ENCODE data around the gene ZMYM1.

Gene ZMYM1

GRCh38 chr1:35036621-35037020 is 42.6 kb upstream of the ZMYM1 start:
- DNase-seq (ENCODE audit: insufficient read length, low spot score) (no peak), FAIRE-seq (no peak)
- TF ChIP-seq CTCF (IDR thresholded peaks at IDR 0.05; ENCODE audit: insufficient read depth, missing control alignments): no peak

- TF ChIP-seq CTCF (IDR thresholded peaks at IDR 0.05; ENCODE audit: insufficient read depth, missing control alignments): no peak
- DNase-seq (ENCODE audit: insufficient read length, low spot score) (no peak), FAIRE-seq (no peak)
These were observed 42.0 kb upstream of the ZMYM1 start for GRCh38 chr1:35037206-35037605.

- no peak for TF ChIP-seq CTCF (IDR thresholded peaks at IDR 0.05; ENCODE audit: insufficient read depth, missing control alignments)
- FAIRE-seq (no peak), DNase-seq (ENCODE audit: insufficient read length, low spot score) (no peak)
These were observed 40.5 kb upstream of the ZMYM1 start for GRCh38 chr1:35038723-35039122.

- DNase-seq (ENCODE audit: insufficient read length, low spot score) (no peak), FAIRE-seq (no peak)
- TF ChIP-seq CTCF (IDR thresholded peaks at IDR 0.05; ENCODE audit: insufficient read depth, missing control alignments): no peak
These were observed 35.7 kb upstream of the ZMYM1 start for GRCh38 chr1:35043498-35043897.

GRCh38 chr1:35044431-35044830 is 34.8 kb upstream of the ZMYM1 start:
- DNase-seq (ENCODE audit: insufficient read length, low spot score) (no peak), FAIRE-seq (no peak)
- no peak for TF ChIP-seq CTCF (IDR thresholded peaks at IDR 0.05; ENCODE audit: insufficient read depth, missing control alignments)

- FAIRE-seq (no peak), DNase-seq (ENCODE audit: insufficient read length, low spot score) (no peak)
- TF ChIP-seq CTCF (IDR thresholded peaks at IDR 0.05; ENCODE audit: insufficient read depth, missing control alignments): no peak
These were observed 32.5 kb upstream of the ZMYM1 start for GRCh38 chr1:35046730-35047129.

GRCh38 chr1:35047188-35047858 is 31.9 kb upstream of the ZMYM1 start:
- DNase-seq (ENCODE audit: insufficient read length, low spot score) (no peak), FAIRE-seq (no peak)
- TF ChIP-seq CTCF (IDR thresholded peaks at IDR 0.05; ENCODE audit: insufficient read depth, missing control alignments): no peak
